A673 (cell line): ENCODE data around the gene LIN54.

Experiments
- EZH2 ChIP-seq: fragments of 200-600 bp; sonication (generic); IDR thresholded peaks from 2 replicates; pipeline ENCODE4 v1.6.1; 2017; ENCODE audit warnings: borderline replicate concordance, low read depth, mild to moderate bottlenecking, mixed read lengths, antibody characterized with exemption, low read length; ENCODE audit not compliant: poor library complexity, severe bottlenecking
- TF ChIP-seq, protein P1 (sequence below): fragments of 300-800, 200-600 bp; sonication (generic); conservative IDR thresholded peaks from 2 replicates; pipeline ENCODE4 v1.5.1; 2017; ENCODE audit warnings: low read depth, mild to moderate bottlenecking, antibody characterized with exemption, low read length, moderate library complexity, mixed read lengths

DNA sequence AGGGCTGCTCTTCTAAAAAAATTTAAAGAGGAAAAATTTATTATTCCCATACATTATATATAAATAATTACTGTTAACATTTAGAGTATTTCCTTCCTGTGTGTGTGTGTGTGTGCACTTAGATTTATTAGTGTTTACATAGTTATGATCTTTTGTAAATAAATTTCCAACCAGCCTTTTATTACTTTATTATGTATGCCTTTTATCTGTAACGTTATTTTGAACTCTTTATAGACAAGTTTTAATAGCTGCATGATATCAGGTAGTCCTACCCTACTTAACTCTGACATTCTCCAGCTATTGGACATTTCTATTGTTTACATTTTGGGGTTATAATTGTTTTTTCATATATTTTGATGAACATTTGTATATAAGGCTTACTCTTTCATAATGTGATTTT lies 101.3 kb downstream of the LIN54 start:
- TF ChIP-seq, protein P1, sequence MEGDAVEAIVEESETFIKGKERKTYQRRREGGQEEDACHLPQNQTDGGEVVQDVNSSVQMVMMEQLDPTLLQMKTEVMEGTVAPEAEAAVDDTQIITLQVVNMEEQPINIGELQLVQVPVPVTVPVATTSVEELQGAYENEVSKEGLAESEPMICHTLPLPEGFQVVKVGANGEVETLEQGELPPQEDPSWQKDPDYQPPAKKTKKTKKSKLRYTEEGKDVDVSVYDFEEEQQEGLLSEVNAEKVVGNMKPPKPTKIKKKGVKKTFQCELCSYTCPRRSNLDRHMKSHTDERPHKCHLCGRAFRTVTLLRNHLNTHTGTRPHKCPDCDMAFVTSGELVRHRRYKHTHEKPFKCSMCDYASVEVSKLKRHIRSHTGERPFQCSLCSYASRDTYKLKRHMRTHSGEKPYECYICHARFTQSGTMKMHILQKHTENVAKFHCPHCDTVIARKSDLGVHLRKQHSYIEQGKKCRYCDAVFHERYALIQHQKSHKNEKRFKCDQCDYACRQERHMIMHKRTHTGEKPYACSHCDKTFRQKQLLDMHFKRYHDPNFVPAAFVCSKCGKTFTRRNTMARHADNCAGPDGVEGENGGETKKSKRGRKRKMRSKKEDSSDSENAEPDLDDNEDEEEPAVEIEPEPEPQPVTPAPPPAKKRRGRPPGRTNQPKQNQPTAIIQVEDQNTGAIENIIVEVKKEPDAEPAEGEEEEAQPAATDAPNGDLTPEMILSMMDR = no peak
- TF ChIP-seq EZH2 = no peak
